Stimulated activated CD4-positive, alpha-beta T cell treated with anti-CD3 and anti-CD28 coated beads, Interleukin-12 subunit alpha, Interleukin-12 subunit beta, amount 100 ng/mL, for 48 hours (primary cell): ENCODE data around the gene SPC25.

Source experiments
- DNase-seq, 3 donors: peaks; one replicate each; pipeline ENCODE4 v3.0.0-alpha.2; 2020; ENCODE audit warnings: low read depth in 2 of 3, low spot score in 1 of 3

SPC25 gene

GRCh38 chr2:168848225-168848624, 42.0 kb downstream of the SPC25 start:
- DNase-seq, result no peak

GRCh38 chr2:168843253-168843652, 47.0 kb downstream of the SPC25 start:
- no peak for DNase-seq

GRCh38 chr2:168841445-168841844, 48.8 kb downstream of the SPC25 start:
- no peak for DNase-seq

GRCh38 chr2:168835969-168836368, 54.3 kb downstream of the SPC25 start:
- no peak for DNase-seq

- no peak for DNase-seq
These were observed 58.6 kb downstream of the SPC25 start for GRCh38 chr2:168831662-168832061.

- no peak for DNase-seq
These were observed 59.3 kb downstream of the SPC25 start for GRCh38 chr2:168830958-168831357.

GRCh38 chr2:168825126-168825525, 65.1 kb downstream of the SPC25 start:
- no peak for DNase-seq

- no peak for DNase-seq
These were observed 68.2 kb downstream of the SPC25 start for GRCh38 chr2:168821992-168822391.

- no peak for DNase-seq
These were observed 68.7 kb downstream of the SPC25 start for GRCh38 chr2:168821577-168821976.
